ENCODE measurements around the gene TMC8. TPM values are rescaled to one million over a fixed set of nuclear protein-coding genes. Genes with fewer than 3 reads are reported as not detected.

The TMC8 gene
- total and polyA plus RNA-seq, 2 donors from 2014 or later: 1.0 to 35.9 TPM

- no peak for FAIRE-seq
- intact Hi-C loops (cut with DNase I): no loop called here
Observed at GRCh38 chr17:78144147-78144719, 13.7 kb downstream of the TMC8 start.

GRCh38 chr17:78144736-78145641 lies 14.4 kb downstream of the TMC8 start:
- Histone ChIP-seq H3K36me3 (ENCODE audit: control insufficient read depth in 2 of 3, insufficient read depth in 3 of 3, low read length in 3 of 3) (no peaks in the 10 kb centered on the region), H3K4me3 (ENCODE audit: low read length in 3 of 3) (no peak overlapping the region), H3K27me3 (ENCODE audit: control insufficient read depth, insufficient read depth, low read length) (no peaks in the 10 kb centered on the region), H3K9ac (ENCODE audit: low read length in 3 of 3) (peak overlapping the region in 2 of 3 donors; percentile 12 to 55), H3K27ac (ENCODE audit: low read depth in 2 of 2, low read length in 2 of 2) (peak overlapping the region; percentile 76 to 87), H3K4me1 (ENCODE audit: control insufficient read depth in 2 of 3, insufficient read depth in 2 of 3, low read depth in 1 of 3, low read length in 3 of 3) (peaks cover 0 to 36% (median 25%) of the 10 kb centered on the region in 3 donors), H3K9me3 (ENCODE audit: control insufficient read depth in 2 of 3, insufficient read depth in 1 of 3, low read length in 3 of 3) (no peaks in the 10 kb centered on the region)
- FAIRE-seq (no peak), DNase-seq (peak in 3 of 5 donors; percentile 58 to 93 (median 65))
- intact Hi-C loops (cut with DNase I): no loop called here
- no peak for TF ChIP-seq CTCF (IDR thresholded peaks at IDR 0.05; ENCODE audit: borderline replicate concordance, extremely low read depth, insufficient read depth)

More at GRCh38 chr17:78144147-78144719, 13.7 kb downstream of the TMC8 start:
- H3K27me3 ChIP-seq (ENCODE audit: control insufficient read depth, insufficient read depth, low read length): no peaks in the 10 kb centered on the region
- peak overlapping the region; percentile 76 to 87 for H3K27ac ChIP-seq (ENCODE audit: low read depth in 2 of 2, low read length in 2 of 2)
- peak; percentile 68 to 94 (median 82) for DNase-seq
- H3K9ac ChIP-seq (ENCODE audit: low read length in 3 of 3): peak overlapping the region in 1 of 3 donors; percentile 55
- H3K36me3 ChIP-seq (ENCODE audit: control insufficient read depth in 2 of 3, insufficient read depth in 3 of 3, low read length in 3 of 3): no peaks in the 10 kb centered on the region
- peaks cover 0 to 36% (median 25%) of the 10 kb centered on the region in 3 donors for H3K4me1 ChIP-seq (ENCODE audit: control insufficient read depth in 2 of 3, insufficient read depth in 2 of 3, low read depth in 1 of 3, low read length in 3 of 3)
- H3K9me3 ChIP-seq (ENCODE audit: control insufficient read depth in 2 of 3, insufficient read depth in 1 of 3, low read length in 3 of 3): no peaks in the 10 kb centered on the region
- TF ChIP-seq CTCF (IDR thresholded peaks at IDR 0.05; ENCODE audit: borderline replicate concordance, extremely low read depth, insufficient read depth): no peak
- no peak overlapping the region for H3K4me3 ChIP-seq (ENCODE audit: low read length in 3 of 3)

DNA sequence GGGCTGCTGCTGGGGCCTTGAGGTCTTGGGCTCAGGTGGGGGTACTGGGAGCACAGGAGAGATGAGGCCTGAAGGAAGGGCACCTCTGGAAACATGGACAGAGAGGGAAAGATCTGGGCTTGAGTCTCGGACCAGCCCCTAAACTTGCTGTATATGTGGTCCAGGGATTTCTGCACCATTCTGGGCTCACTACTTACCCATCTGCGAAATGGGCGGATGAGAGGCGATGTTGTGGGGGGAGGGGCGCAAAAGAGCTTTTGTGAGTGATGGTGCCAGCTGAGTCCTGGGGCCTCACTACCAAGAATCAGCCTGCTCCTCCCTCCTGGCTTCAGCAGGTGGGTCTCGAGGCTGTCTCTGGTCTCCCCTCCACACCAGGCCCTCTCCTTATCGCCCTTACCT lies 15.9 kb downstream of the TMC8 start:
- DNase-seq (no peak), FAIRE-seq (no peak)
- Histone ChIP-seq H3K9me3 (ENCODE audit: control insufficient read depth in 2 of 3, insufficient read depth in 1 of 3, low read length in 3 of 3) (no peaks in the 10 kb centered on the region), H3K27me3 (ENCODE audit: control insufficient read depth, insufficient read depth, low read length) (no peaks in the 10 kb centered on the region), H3K4me1 (ENCODE audit: control insufficient read depth in 2 of 3, insufficient read depth in 2 of 3, low read depth in 1 of 3, low read length in 3 of 3) (peaks cover 0 to 36% (median 27%) of the 10 kb centered on the region in 3 donors), H3K27ac (ENCODE audit: low read depth in 2 of 2, low read length in 2 of 2) (no peak overlapping the region), H3K9ac (ENCODE audit: low read length in 3 of 3) (no peak overlapping the region), H3K36me3 (ENCODE audit: control insufficient read depth in 2 of 3, insufficient read depth in 3 of 3, low read length in 3 of 3) (no peaks in the 10 kb centered on the region), H3K4me3 (ENCODE audit: low read length in 3 of 3) (no peak overlapping the region)
- no peak for TF ChIP-seq CTCF (IDR thresholded peaks at IDR 0.05; ENCODE audit: borderline replicate concordance, extremely low read depth, insufficient read depth)
- intact Hi-C loops (cut with DNase I): no loop called here

All from kidney (tissue), 14 donors.